Measurements from ENCODE around the gene TP53TG5. TPM values are rescaled to one million over a fixed set of nuclear protein-coding genes. Genes with fewer than 3 reads are reported as not detected.

TP53TG5 gene
- total and polyA plus RNA-seq, 2 of the 8 experiments (the other 6 are each of a cell fraction or from before 2014, with no cell fraction given): not detected

DNA sequence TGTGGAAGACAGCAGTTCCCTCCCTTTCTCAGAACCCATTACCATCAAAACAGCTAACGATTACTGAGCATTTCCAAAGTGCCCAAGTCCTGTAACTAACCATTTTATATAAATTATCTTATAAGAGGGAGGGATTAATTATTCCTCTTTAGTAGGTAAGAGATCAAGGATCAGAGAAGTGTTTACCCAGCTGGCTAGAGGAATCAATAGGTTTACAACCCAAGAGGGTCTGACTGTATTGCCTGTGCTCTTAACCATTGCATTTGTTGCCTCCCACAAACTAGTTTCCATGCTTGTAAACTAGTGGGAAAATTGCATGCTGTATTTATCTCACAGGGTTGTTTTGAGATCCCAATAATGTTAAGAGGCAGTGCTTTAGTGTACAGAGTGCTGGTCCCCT, 26.3 kb upstream of the TP53TG5 start:
- Histone ChIP-seq H3K23me2 (ENCODE audit: low read depth, low read length) (peaks cover 21% of the 10 kb centered on the region), H3K9me3 (ENCODE audit: insufficient read depth in 2 of 2, low read depth in 1 of 2, low read length in 1 of 2) (peaks cover 13 to 20% of the 10 kb centered on the region in 2 experiments; a peak in 3 of 4 replicates), H3K27me3 (replicated peaks in 1 of 4; ENCODE audit: control insufficient read depth in 3 of 4, extremely low read depth in 1 of 4, insufficient read depth in 3 of 4, low read length in 3 of 4) (peaks cover 2 to 20% (median 10%) of the 10 kb centered on the region in 4 experiments; a peak in 6 of 7 replicates), H3K4ac (replicated peaks; ENCODE audit: insufficient read length, low read depth, low read length) (no peak overlapping the region), H3K79me2 (ENCODE audit: control insufficient read depth in 1 of 2, insufficient read depth in 2 of 2, low read length in 2 of 2) (peaks cover 0 to 9% of the 10 kb centered on the region in 2 experiments; a peak in 1 of 4 replicates), H2BK5ac (ENCODE audit: low read depth, low read length) (no peak overlapping the region), H3K27ac (ENCODE audit: low read depth, low read length) (no peak overlapping the region), H3K4me1 (replicated peaks in 1 of 4; ENCODE audit: control insufficient read depth in 3 of 4, insufficient read depth in 4 of 4, low read length in 3 of 4) (peaks cover 0 to 8% (median 3%) of the 10 kb centered on the region in 4 experiments; a peak in 4 of 7 replicates), H3K4me2 (ENCODE audit: insufficient read depth in 1 of 2, low read depth in 2 of 2, low read length in 2 of 2) (no peak overlapping the region), H4K20me1 (replicated peaks in 1 of 2; ENCODE audit: control insufficient read depth in 1 of 2, insufficient read depth in 2 of 2, low read length in 2 of 2) (peaks cover 3 to 4% of the 10 kb centered on the region in 2 experiments), H2BK120ac (replicated peaks; ENCODE audit: low read depth, low read length) (no peak overlapping the region), H3K79me1 (ENCODE audit: low read depth, low read length) (no peaks in the 10 kb centered on the region), H3K14ac (ENCODE audit: insufficient read length) (no peak overlapping the region), H3K9ac (replicated peaks in 1 of 4; ENCODE audit: extremely low read depth in 1 of 4, low read depth in 3 of 4, low read length in 3 of 4) (no peak overlapping the region), H4K8ac (ENCODE audit: extremely low read depth, insufficient read depth, low read length) (no peak overlapping the region), H4K5ac (ENCODE audit: insufficient read length, low read depth, low read length) (no peak overlapping the region), H2AK5ac (ENCODE audit: low read depth, low read length) (no peak overlapping the region), H2BK15ac (ENCODE audit: low read length) (no peak overlapping the region), H3K23ac (ENCODE audit: insufficient read length) (no peak overlapping the region), H2BK20ac (ENCODE audit: low read length) (no peak overlapping the region), H3K4me3 (ENCODE audit: extremely low read depth in 1 of 4, insufficient read depth in 2 of 4, low read depth in 3 of 4, low read length in 4 of 4) (no peak overlapping the region), H3K18ac (ENCODE audit: extremely low read depth, low read length) (no peak overlapping the region), H4K91ac (replicated peaks; ENCODE audit: insufficient read length, low read length) (no peak overlapping the region), H2BK12ac (ENCODE audit: low read depth, low read length) (no peak overlapping the region), H2AFZ (ENCODE audit: low read length) (no peak overlapping the region), H3K56ac (replicated peaks; ENCODE audit: insufficient read length, low read depth, low read length) (no peak overlapping the region), H3K36me3 (ENCODE audit: control insufficient read depth in 2 of 4, insufficient read depth in 4 of 4, low read length in 3 of 4) (peaks cover 2 to 5% (median 4%) of the 10 kb centered on the region in 4 experiments; a peak in 4 of 8 replicates)
- DNase-seq (ENCODE audit: low read depth in 1 of 2, low spot score in 2 of 2) (no peak), FAIRE-seq (no peak)
- TF ChIP-seq EP300 (IDR thresholded peaks at IDR 0.05; ENCODE audit: borderline replicate concordance in 1 of 2, low read depth in 2 of 2, low read length in 2 of 2) (no peak), RAD21 (IDR thresholded peaks at IDR 0.05 in 1 of 2, conservative IDR thresholded peaks at IDR 0.05 in 1 of 2; ENCODE audit: low read depth in 2 of 2, low read length in 2 of 2) (no peak), NRF1 (IDR thresholded peaks at IDR 0.05; ENCODE audit: low read depth, low read length) (no peak), POLR2AphosphoS5 (IDR thresholded peaks at IDR 0.05; ENCODE audit: low read depth, low read length) (no peak), SRF (IDR thresholded peaks at IDR 0.05; ENCODE audit: low read depth, low read length) (no peak), SIN3A (conservative IDR thresholded peaks at IDR 0.05 in 1 of 2, IDR thresholded peaks at IDR 0.05 in 1 of 2; ENCODE audit: low read depth in 1 of 2, low read length in 2 of 2) (no peak), TEAD4 (IDR thresholded peaks at IDR 0.05; ENCODE audit: low read depth, low read length) (no peak)
- TF ChIP-seq, protein P1, sequence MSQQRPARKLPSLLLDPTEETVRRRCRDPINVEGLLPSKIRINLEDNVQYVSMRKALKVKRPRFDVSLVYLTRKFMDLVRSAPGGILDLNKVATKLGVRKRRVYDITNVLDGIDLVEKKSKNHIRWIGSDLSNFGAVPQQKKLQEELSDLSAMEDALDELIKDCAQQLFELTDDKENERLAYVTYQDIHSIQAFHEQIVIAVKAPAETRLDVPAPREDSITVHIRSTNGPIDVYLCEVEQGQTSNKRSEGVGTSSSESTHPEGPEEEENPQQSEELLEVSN (IDR thresholded peaks at IDR 0.05): no peak
- ChIA-PET CTCF (ENCODE audit: partially characterized antibody) (interaction anchor here (0.6 to 12.6 kb wide), 11 partner anchors 10 to 91 kb away, joined by 3 to 127 read pairs (median 5); partner anchors contain the start of genes PIGT, SYS1 and TP53TG5), POLR2A (ENCODE audit: partially characterized antibody) (interaction anchor here (0.6 to 5.7 kb wide), 7 partner anchors 8 to 174 kb away, joined by 3 to 71 read pairs (median 4); partner anchors contain the start of gene PIGT)
- 81% methylated on average over 1 of the region's 1 CpG; no CpG with 5 or more reads in 1 of the 2 experiments for WGBS, 2 experiments (ENCODE audit: extremely low coverage in 1 of 2, insufficient coverage in 1 of 2, insufficient read length in 1 of 2, insufficient replicate concordance in 2 of 2, low coverage in 1 of 2, low lambda C conversion rate in 2 of 2, missing lambda C conversion rate in 1 of 2)

All from H1 (cell line).